Measurements from ENCODE around the gene DGCR8.

DNA sequence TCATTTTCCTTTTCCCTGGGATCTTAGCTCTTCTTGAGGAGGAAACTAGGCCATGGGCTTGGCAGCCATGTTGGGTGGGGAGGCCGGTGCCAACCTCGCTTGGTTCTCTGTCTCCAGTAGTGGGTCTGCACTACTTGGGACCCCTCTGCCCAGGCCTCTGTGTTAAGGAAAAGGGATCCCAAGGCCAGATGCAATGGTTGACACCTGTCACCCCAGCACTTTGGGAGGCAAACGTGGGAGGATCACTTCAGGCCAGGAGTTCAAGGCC lies 49.6 kb downstream of the DGCR8 start:
- TF ChIP-seq, protein P1, sequence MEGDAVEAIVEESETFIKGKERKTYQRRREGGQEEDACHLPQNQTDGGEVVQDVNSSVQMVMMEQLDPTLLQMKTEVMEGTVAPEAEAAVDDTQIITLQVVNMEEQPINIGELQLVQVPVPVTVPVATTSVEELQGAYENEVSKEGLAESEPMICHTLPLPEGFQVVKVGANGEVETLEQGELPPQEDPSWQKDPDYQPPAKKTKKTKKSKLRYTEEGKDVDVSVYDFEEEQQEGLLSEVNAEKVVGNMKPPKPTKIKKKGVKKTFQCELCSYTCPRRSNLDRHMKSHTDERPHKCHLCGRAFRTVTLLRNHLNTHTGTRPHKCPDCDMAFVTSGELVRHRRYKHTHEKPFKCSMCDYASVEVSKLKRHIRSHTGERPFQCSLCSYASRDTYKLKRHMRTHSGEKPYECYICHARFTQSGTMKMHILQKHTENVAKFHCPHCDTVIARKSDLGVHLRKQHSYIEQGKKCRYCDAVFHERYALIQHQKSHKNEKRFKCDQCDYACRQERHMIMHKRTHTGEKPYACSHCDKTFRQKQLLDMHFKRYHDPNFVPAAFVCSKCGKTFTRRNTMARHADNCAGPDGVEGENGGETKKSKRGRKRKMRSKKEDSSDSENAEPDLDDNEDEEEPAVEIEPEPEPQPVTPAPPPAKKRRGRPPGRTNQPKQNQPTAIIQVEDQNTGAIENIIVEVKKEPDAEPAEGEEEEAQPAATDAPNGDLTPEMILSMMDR (IDR thresholded peaks at IDR 0.05) = no peak
- TF ChIP-seq POLR2A (IDR thresholded peaks at IDR 0.05) (no peak), EP300 (IDR thresholded peaks at IDR 0.05) (no peak), POLR2AphosphoS5 (IDR thresholded peaks at IDR 0.05) (no peak)
